Parathyroid adenoma (tissue), 2 donors: ENCODE measurements around the gene NELFE.

Source experiments
- H2AFZ ChIP-seq: fragments of 300-600 bp; sonication (generic); one replicate; pipeline ENCODE4 v1.7.0; 2017; ENCODE audit warnings: antibody characterized with exemption, mild to moderate bottlenecking
- H3K27ac ChIP-seq: fragments of 300-600 bp; sonication (generic); one replicate; pipeline ENCODE4 v1.7.0; 2017
- H3K27me3 ChIP-seq: fragments of 300-600 bp; sonication (generic); one replicate; pipeline ENCODE4 v1.7.0; 2017; ENCODE audit warnings: low read length; ENCODE audit not compliant: control insufficient read depth, insufficient read depth
- H3K36me3 ChIP-seq: fragments of 300-600 bp; sonication (generic); one replicate; pipeline ENCODE4 v1.7.0; 2017; ENCODE audit warnings: low read length; ENCODE audit not compliant: control insufficient read depth, insufficient read depth
- H3K4me1 ChIP-seq: fragments of 300-600 bp; sonication (generic); one replicate; pipeline ENCODE4 v1.7.0; 2017; ENCODE audit warnings: control low read depth
- H3K4me2 ChIP-seq: fragments of 300-600 bp; sonication (generic); one replicate; pipeline ENCODE4 v1.7.0; 2017; ENCODE audit warnings: low read length
- H3K4me3 ChIP-seq: fragments of 300-600 bp; sonication (generic); one replicate; pipeline ENCODE4 v1.7.0; 2017; ENCODE audit warnings: low read depth, low read length
- H3K79me2 ChIP-seq: fragments of 300-600 bp; sonication (generic); one replicate; pipeline ENCODE4 v1.7.0; 2017; ENCODE audit warnings: control low read depth
- H3K9ac ChIP-seq: fragments of 300-600 bp; sonication (generic); one replicate; pipeline ENCODE4 v1.7.0; 2017; ENCODE audit warnings: mild to moderate bottlenecking
- H3K9me3 ChIP-seq: fragments of 300-600 bp; sonication (generic); one replicate; pipeline ENCODE4 v1.7.0; 2017; ENCODE audit warnings: low read length; ENCODE audit not compliant: control insufficient read depth
- TF ChIP-seq, protein P1 (sequence below): fragments of 300-600 bp; sonication (generic); IDR thresholded peaks from one replicate; pipeline ENCODE4 v1.7.0; 2017; ENCODE audit warnings: antibody characterized with exemption, mild to moderate bottlenecking
- donor health status: primary hyperparathyroidism.

NELFE gene

DNA sequence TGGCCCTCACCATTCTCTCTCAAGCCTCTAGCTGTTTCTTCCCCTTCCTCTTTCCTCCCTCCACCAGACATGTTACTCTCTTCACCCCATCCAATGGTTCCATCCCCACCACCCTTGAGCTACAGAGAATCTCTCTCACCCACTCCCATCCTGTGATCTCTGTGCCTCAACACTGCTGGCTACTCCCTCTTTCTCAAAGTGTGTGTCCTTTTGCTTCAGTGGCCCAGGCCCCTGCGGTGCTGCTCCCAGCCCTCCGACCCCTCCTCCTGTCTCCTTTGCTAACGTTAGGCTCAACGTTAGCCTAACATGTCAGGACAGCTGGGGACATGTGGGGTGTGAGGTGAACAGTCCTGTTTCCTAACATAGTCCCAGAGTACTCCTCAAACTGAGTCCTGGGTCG, 5.9 kb downstream of the NELFE start:
- Histone ChIP-seq H3K36me3 (no peaks in the 10 kb centered on the region), H3K4me3 (no peak overlapping the region), H3K27me3 (no peaks in the 10 kb centered on the region), H3K27ac (peak overlapping the region; percentile 94), H3K79me2 (peaks cover 4% of the 10 kb centered on the region), H3K4me1 (peaks cover 39% of the 10 kb centered on the region), H3K9me3 (no peaks in the 10 kb centered on the region), H2AFZ (no peak overlapping the region), H3K4me2 (no peak overlapping the region), H3K9ac (no peak overlapping the region)
- TF ChIP-seq, protein P1, sequence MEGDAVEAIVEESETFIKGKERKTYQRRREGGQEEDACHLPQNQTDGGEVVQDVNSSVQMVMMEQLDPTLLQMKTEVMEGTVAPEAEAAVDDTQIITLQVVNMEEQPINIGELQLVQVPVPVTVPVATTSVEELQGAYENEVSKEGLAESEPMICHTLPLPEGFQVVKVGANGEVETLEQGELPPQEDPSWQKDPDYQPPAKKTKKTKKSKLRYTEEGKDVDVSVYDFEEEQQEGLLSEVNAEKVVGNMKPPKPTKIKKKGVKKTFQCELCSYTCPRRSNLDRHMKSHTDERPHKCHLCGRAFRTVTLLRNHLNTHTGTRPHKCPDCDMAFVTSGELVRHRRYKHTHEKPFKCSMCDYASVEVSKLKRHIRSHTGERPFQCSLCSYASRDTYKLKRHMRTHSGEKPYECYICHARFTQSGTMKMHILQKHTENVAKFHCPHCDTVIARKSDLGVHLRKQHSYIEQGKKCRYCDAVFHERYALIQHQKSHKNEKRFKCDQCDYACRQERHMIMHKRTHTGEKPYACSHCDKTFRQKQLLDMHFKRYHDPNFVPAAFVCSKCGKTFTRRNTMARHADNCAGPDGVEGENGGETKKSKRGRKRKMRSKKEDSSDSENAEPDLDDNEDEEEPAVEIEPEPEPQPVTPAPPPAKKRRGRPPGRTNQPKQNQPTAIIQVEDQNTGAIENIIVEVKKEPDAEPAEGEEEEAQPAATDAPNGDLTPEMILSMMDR: no peak

DNA sequence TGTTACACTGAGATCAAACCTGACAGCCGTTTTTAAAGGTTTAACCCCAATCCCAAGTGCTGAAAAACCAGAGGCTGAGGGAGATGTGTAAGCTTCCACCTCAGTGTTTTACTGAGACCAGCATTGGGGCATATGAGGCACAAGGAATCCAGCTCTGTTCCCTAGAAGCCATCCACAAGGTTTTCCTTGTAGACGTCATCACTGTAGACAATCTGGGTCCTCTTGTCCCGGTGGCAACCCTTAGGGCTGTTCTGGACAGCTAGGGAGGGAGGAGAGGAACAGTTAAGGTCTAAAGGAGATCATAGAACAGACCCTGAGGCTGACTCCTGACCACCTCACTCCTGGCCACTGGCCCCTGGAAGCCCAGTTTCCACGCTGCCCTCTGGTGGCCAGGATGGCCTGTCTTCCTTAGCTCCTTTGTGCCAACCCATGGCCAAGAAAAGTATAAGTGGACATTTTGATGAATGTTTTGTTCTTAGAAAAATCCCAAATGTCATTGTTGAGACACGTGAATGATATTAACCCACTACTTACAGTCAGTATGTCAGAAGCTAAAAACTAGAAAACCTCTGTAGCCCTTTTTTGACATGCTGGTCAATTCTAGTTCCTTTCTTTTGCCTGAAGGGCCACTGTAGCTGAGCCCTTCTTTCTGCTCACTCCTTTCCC, 6.5 kb downstream of the NELFE start:
- H3K4me3 ChIP-seq: no peak overlapping the region
- no peaks in the 10 kb centered on the region for H3K9me3 ChIP-seq
- TF ChIP-seq, protein P1: peak; percentile 87
- H3K4me1 ChIP-seq: peaks cover 41% of the 10 kb centered on the region
- H3K9ac ChIP-seq: no peak overlapping the region
- peak overlapping the region; percentile 94 for H3K27ac ChIP-seq
- H2AFZ ChIP-seq: no peak overlapping the region
- H3K4me2 ChIP-seq: no peak overlapping the region
- peaks cover 6% of the 10 kb centered on the region for H3K79me2 ChIP-seq
- no peaks in the 10 kb centered on the region for H3K36me3 ChIP-seq
- H3K27me3 ChIP-seq: no peaks in the 10 kb centered on the region

DNA sequence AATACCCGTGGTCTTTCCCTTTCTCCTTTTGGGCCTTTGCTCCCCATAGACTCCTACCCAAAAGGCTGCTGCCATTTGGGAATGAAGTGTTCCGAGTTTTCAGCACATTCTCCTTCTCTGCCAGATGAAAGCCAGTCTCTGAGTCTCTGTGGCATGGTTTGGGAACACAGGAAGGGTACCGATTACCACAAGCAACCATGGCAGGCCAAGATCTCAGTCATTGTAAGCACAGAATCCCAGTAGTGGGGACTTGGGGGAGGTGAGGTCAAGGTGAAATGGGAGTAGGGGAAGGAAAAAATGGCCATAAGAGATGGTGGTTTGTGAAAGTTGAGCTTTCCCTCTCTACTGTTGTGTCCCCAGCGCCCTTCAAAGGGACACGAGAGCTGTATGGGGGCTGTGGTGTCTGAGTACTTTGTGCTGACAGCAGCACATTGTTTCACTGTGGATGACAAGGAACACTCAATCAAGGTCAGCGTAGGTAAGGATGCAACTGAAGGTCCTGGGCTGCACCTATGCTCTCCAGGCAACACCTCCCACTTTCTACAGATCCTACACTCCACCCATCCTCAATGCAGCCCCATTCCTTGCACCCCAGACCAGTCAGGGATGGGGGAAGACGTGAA, 8.7 kb downstream of the NELFE start:
- TF ChIP-seq, protein P1: no peak
- Histone ChIP-seq H3K4me3 (no peak overlapping the region), H3K27me3 (no peaks in the 10 kb centered on the region), H3K27ac (peak overlapping the region; percentile 94), H3K4me2 (peak overlapping the region; percentile 37), H2AFZ (no peak overlapping the region), H3K9me3 (no peaks in the 10 kb centered on the region), H3K36me3 (no peaks in the 10 kb centered on the region), H3K79me2 (peaks cover 6% of the 10 kb centered on the region), H3K4me1 (peaks cover 44% of the 10 kb centered on the region), H3K9ac (no peak overlapping the region)

DNA sequence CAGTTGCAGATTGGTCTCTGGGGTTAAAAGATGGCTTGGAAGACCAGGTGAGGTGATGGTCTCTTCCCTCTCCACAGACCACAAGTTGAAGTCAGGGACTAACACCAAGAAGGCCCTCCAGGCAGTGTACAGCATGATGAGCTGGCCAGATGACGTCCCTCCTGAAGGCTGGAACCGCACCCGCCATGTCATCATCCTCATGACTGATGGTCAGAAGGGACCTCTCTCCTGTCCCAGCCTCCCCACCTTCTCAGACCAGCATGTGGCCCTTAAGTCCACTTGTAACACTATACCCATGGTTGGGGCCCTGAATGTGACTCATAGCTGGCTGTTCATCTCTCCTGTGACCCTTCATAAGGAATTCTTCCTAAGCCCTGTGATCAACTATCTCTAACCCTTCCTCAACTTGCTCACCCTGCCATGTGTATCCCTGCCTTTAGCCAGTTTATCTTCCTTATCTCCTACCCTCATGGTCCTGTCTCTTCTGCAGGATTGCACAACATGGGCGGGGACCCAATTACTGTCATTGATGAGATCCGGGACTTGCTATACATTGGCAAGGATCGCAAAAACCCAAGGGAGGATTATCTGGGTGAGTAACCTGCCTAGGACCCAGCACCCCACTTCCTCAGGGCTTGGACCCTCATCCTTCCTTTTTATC, 9.9 kb downstream of the NELFE start:
- peaks cover 50% of the 10 kb centered on the region for H3K4me1 ChIP-seq
- TF ChIP-seq, protein P1: no peak
- H3K27ac ChIP-seq: peak overlapping the region; percentile 94
- H2AFZ ChIP-seq: no peak overlapping the region
- no peaks in the 10 kb centered on the region for H3K36me3 ChIP-seq
- H3K4me2 ChIP-seq: no peak overlapping the region
- H3K27me3 ChIP-seq: no peaks in the 10 kb centered on the region
- H3K9me3 ChIP-seq: no peaks in the 10 kb centered on the region
- no peak overlapping the region for H3K9ac ChIP-seq
- H3K79me2 ChIP-seq: peaks cover 6% of the 10 kb centered on the region
- no peak overlapping the region for H3K4me3 ChIP-seq
